Breast epithelium (tissue), 4 donors: ENCODE results near the gene SPG11. TPM values are rescaled to one million over a fixed set of nuclear protein-coding genes. Genes with fewer than 3 reads are reported as not detected.

Source experiments
- DNase-seq, 2 donors: peaks; one replicate each; pipeline ENCODE4 v3.0.0-alpha.2; 2019; ENCODE audit warnings: low spot score in 2 of 2
- H3K27ac ChIP-seq, 2 donors: fragments of 200-600 bp; sonication (generic) in 1 of 2; one replicate each; pipeline ENCODE4 v1.5.1; 2016 to 2019; ENCODE audit warnings: mild to moderate bottlenecking in 1 of 2
- H3K27me3 ChIP-seq, 2 donors: fragments of 200-600 bp; sonication (generic) in 1 of 2; one replicate each; pipeline versions ENCODE4 v1.5.1 to v1.6.0; 2017 to 2019; ENCODE audit warnings: control low read depth in 1 of 2, mild to moderate bottlenecking in 1 of 2
- H3K36me3 ChIP-seq: fragments of 200-600 bp; one replicate; pipeline ENCODE4 v1.5.1; 2019
- H3K4me1 ChIP-seq, 2 donors: fragments of 200-600 bp; sonication (generic); one replicate each; pipeline ENCODE4 v1.5.1; 2016 to 2019; ENCODE audit warnings: control low read depth in 1 of 2
- H3K4me3 ChIP-seq, 3 donors: fragments of 200-600 bp; sonication (generic); 1 replicate in 2 of 3; 2 replicates in 1 of 3; pipeline ENCODE4 v1.5.1; 2016 to 2019; ENCODE audit warnings: mild to moderate bottlenecking in 3 of 3, moderate library complexity in 2 of 3
- H3K9me3 ChIP-seq, 2 donors: fragments of 200-600 bp; sonication (generic) in 1 of 2; one replicate each; pipeline ENCODE4 v1.5.1; 2016 to 2019; ENCODE audit warnings: control low read depth in 1 of 2
- POLR2A ChIP-seq: fragments of 450-650 bp; IDR thresholded peaks from one replicate; pipeline ENCODE4 v1.6.1; 2016; ENCODE audit warnings: antibody characterized with exemption, mild to moderate bottlenecking, moderate library complexity
- POLR2AphosphoS5 ChIP-seq, 3 donors: sonication (generic); formaldehyde crosslinking; IDR thresholded peaks; one replicate each; pipeline ENCODE4 v1.6.1; 2017; ENCODE audit warnings: antibody characterized with exemption in 3 of 3
- intact Hi-C: fragments of 100-400 bp; cut with DNase I; formaldehyde crosslinking; loops from one replicate; pipeline ENCODE4 v1.15.1; 2023; ENCODE audit warnings: low total_unique reads
- total RNA-seq, 3 donors: library from RNA; depleted of rRNA; stranded (reverse); fragments of >200 nt; gene quantifications; one replicate each; pipeline ENCODE4 v1.1.0, GENCODE V29; 2016
- TF ChIP-seq, protein P1 (sequence below), 3 donors: fragments of 450-650 bp; IDR thresholded peaks; one replicate each; pipeline ENCODE4 v1.5.1; 2016 to 2017; ENCODE audit warnings: antibody characterized with exemption in 3 of 3, mild to moderate bottlenecking in 3 of 3, moderate library complexity in 3 of 3

Gene SPG11
- total RNA-seq, 3 donors from 2014 or later, result 82.4 to 117 (median 103) TPM

DNA sequence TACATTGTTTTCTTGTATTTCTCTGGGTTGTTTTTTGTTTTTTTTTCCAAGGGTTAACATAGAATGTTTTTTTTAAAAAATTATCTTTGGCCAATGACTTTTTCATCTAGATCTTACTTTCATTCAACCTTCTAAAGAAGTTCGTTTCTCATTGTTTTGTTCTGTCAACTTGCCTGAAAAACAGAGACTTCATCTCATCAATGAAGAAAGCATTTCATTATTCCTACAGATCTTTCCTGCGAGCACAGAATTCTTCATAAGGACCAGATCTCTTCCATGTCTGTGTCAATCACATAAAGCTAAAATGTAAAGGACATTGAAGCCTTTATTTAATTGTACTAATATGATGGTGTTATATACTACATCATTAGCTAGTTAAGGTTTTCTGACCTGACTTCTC is 136.2 kb downstream of the SPG11 start:
- H3K4me3 ChIP-seq, result no peak overlapping the region
- no peaks in the 10 kb centered on the region for H3K27me3 ChIP-seq
- no peak overlapping the region for H3K27ac ChIP-seq
- intact Hi-C loops, result no loop called here
- H3K4me1 ChIP-seq, result no peaks in the 10 kb centered on the region
- no peaks in the 10 kb centered on the region for H3K9me3 ChIP-seq
- no peaks in the 10 kb centered on the region for H3K36me3 ChIP-seq
- no peak for TF ChIP-seq POLR2AphosphoS5 (IDR thresholded peaks at IDR 0.05)
- TF ChIP-seq POLR2A, result no peak
- TF ChIP-seq, protein P1, sequence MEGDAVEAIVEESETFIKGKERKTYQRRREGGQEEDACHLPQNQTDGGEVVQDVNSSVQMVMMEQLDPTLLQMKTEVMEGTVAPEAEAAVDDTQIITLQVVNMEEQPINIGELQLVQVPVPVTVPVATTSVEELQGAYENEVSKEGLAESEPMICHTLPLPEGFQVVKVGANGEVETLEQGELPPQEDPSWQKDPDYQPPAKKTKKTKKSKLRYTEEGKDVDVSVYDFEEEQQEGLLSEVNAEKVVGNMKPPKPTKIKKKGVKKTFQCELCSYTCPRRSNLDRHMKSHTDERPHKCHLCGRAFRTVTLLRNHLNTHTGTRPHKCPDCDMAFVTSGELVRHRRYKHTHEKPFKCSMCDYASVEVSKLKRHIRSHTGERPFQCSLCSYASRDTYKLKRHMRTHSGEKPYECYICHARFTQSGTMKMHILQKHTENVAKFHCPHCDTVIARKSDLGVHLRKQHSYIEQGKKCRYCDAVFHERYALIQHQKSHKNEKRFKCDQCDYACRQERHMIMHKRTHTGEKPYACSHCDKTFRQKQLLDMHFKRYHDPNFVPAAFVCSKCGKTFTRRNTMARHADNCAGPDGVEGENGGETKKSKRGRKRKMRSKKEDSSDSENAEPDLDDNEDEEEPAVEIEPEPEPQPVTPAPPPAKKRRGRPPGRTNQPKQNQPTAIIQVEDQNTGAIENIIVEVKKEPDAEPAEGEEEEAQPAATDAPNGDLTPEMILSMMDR (IDR thresholded peaks at IDR 0.05), result no peak
- DNase-seq, result no peak

DNA sequence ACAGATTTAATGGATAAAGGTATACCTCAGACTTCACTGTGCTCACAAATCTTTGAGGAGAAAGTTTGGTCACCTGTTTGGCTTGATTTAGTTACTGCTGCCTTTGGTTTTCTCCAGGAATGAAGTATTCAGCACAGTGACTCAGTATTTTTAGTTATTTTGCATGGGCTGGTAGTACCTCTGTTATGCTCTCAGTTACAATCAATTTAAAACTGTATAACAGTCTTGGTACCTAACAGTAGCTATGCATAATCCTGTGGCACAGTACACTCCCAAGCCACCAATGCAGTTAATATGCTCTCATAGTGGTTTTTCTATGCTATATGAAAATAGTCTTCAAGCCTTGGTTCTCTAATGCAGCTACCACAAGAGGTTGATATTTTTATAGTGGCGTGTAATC is 138.4 kb downstream of the SPG11 start:
- Histone ChIP-seq H3K4me3 (no peak overlapping the region), H3K4me1 (no peaks in the 10 kb centered on the region), H3K27ac (no peak overlapping the region), H3K36me3 (no peaks in the 10 kb centered on the region), H3K27me3 (no peaks in the 10 kb centered on the region), H3K9me3 (no peaks in the 10 kb centered on the region)
- TF ChIP-seq POLR2AphosphoS5 (IDR thresholded peaks at IDR 0.05) (no peak), POLR2A (no peak)
- TF ChIP-seq, protein P1 (IDR thresholded peaks at IDR 0.05), result no peak
- DNase-seq, result no peak
- intact Hi-C loops, result no loop called here

DNA sequence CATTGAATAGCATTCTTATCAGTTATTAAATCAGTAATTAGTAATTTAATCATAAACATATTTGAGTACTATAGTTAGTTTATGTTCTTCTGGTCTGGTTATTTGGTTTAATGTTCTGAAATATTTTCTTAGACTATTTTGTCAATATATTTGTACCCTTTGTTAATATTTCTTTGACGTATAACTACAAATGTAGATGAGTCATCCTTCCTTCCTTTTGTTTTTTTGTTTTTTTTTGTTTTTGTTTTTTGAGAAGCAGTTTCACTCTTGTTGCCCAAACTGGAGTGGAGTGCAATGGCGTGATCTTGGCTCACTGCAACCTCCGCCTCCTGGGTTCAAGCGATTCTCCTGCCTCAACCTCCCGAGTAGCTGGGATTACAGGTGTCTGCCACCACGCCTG is 143.9 kb downstream of the SPG11 start:
- Histone ChIP-seq H3K27me3 (no peaks in the 10 kb centered on the region), H3K27ac (no peak overlapping the region), H3K36me3 (no peaks in the 10 kb centered on the region), H3K4me3 (no peak overlapping the region), H3K9me3 (no peaks in the 10 kb centered on the region), H3K4me1 (no peaks in the 10 kb centered on the region)
- no peak for DNase-seq
- TF ChIP-seq POLR2AphosphoS5 (IDR thresholded peaks at IDR 0.05) (no peak), POLR2A (no peak)
- TF ChIP-seq, protein P1 (IDR thresholded peaks at IDR 0.05), result no peak
- intact Hi-C loops, result no loop called here

DNA sequence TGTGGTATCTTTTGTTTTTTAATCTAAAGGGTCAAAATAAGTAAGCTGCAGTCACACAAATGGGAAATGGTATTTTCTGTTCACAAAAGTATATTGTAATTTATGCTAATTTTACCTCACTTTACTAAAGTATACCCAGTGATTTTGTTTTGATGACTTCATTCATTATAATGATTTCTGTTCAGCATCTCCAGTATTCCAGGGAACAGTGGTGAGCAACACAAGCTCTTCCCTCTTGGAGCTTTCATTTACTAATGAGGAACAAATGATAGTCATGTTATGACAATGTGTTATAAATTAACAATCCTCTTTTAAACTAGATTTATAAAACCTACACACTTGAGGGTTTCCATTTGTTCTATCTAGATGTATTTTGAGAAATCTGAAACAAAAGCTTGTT is 147.0 kb downstream of the SPG11 start:
- Histone ChIP-seq H3K4me1 (no peaks in the 10 kb centered on the region), H3K36me3 (no peaks in the 10 kb centered on the region), H3K4me3 (no peak overlapping the region), H3K9me3 (no peaks in the 10 kb centered on the region), H3K27ac (no peak overlapping the region), H3K27me3 (no peaks in the 10 kb centered on the region)
- TF ChIP-seq POLR2AphosphoS5 (IDR thresholded peaks at IDR 0.05) (no peak), POLR2A (no peak)
- TF ChIP-seq, protein P1 (IDR thresholded peaks at IDR 0.05), result no peak
- DNase-seq, result no peak
- intact Hi-C loops, result no loop called here

Other genes with a start within 250 kb of the SPG11 start
- gene CTDSPL2, start 236.0 kb downstream of the SPG11 start, total RNA-seq, result 100 to 1,000 TPM in 1 of 3 donors, 10 to 100 TPM in 2; 48.3 to 101 (median 77.0) TPM
- 10 to 100 TPM; 46.6 to 82.0 (median 68.2) TPM for gene EIF3J, start 126.5 kb downstream of the SPG11 start, total RNA-seq
- 1 to 10 TPM; 1.6 to 2.6 (median 2.2) TPM for gene PATL2, start 47.7 kb upstream of the SPG11 start, total RNA-seq
- 1,000 to 10,000 TPM; 2,658 to 3,703 (median 3,086) TPM for gene B2M, start 47.9 kb upstream of the SPG11 start, total RNA-seq
- gene TRIM69, start 72.9 kb upstream of the SPG11 start, total RNA-seq, result 10 to 100 TPM in 2 of 3 donors, 1 to 10 TPM in 1; 9.8 to 15.5 (median 13.5) TPM